H54 (cell line): ENCODE results near the gene GSG1L.
"Not testable (repeated sequence)": the region's sequence is repeated elsewhere in the genome, so short reads cannot be mapped to it uniquely, and the experiment has no call there.

Source experiments
- DNase-seq: peaks from one replicate; pipeline ENCODE4 v3.0.0; 2011; ENCODE audit warnings: low spot score, mixed read lengths; ENCODE audit not compliant: insufficient read length
- FAIRE-seq: peaks from 3 replicates; lab custom pipeline; 2011; peaks lifted over from hg19 to GRCh38; lab: Jason Lieb, UNC
- POLR2A ChIP-seq: IDR thresholded peaks from 2 replicates; pipeline ENCODE4 v1.6.1; 2011; ENCODE audit warnings: low read depth, mild to moderate bottlenecking, low read length

The GSG1L gene

DNA sequence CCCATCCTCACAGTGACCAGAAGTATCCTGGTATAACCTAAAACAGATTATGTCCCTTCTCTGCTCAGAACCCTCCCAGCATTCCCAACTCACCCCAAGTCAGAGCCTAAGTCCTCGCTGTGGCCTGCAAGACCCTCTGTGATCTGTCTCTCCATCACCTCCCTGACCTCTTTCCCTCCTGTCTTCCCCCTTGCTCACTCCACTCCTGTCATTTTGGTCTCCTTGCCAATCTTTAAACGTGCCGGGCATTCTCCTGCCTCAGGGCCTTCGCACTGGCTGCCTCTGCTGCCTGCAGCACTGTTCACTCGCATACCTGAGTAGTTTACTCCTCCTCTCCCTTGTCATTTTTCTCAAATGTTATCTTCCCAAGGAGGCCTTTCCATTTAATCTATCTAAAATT is 97.7 kb downstream of the GSG1L start:
- FAIRE-seq (no peak), DNase-seq (no peak)
- no peak for TF ChIP-seq POLR2A

- TF ChIP-seq POLR2A: no peak
- FAIRE-seq (no peak), DNase-seq (no peak)
These were observed 100.0 kb downstream of the GSG1L start for GRCh38 chr16:27963471-27963965.

DNA sequence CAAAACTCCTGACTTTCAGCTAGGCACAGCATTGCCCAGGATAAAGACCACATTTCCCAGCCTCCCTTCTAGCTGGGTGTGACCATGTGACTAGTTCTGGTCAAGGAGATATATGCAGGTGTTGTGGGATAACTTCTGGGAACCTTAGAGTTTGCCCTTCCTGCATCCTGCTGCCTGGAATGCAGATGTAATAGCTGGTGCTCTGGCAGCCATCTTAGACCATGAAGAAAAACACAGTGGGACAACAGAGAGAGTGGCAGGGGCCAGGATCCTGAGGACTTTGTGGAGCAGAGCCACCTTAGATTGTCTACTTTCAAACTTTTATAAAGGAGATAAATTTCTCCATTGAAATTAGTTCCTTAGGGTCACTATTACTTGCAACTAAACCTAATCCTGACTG is 101.3 kb downstream of the GSG1L start:
- TF ChIP-seq POLR2A: no peak
- DNase-seq: no peak
- FAIRE-seq: no peak

DNA sequence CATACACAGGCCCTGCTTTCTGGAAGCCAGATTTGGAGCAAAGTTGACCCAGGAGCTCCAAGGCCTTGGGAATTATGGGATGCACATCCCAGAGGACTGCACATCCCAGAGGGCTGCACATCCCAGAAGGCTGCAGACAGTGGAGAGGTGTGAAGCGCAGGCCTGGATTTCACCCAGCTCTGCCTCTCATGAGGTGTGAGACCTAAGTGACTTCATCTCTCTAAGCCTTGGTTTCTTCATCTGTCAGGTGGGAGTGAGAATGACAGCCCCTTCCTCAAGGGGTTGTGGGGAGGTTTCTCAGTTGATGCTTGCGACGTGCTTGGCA is 102.3 kb downstream of the GSG1L start:
- DNase-seq: no peak
- no peak for TF ChIP-seq POLR2A
- FAIRE-seq: no peak

DNA sequence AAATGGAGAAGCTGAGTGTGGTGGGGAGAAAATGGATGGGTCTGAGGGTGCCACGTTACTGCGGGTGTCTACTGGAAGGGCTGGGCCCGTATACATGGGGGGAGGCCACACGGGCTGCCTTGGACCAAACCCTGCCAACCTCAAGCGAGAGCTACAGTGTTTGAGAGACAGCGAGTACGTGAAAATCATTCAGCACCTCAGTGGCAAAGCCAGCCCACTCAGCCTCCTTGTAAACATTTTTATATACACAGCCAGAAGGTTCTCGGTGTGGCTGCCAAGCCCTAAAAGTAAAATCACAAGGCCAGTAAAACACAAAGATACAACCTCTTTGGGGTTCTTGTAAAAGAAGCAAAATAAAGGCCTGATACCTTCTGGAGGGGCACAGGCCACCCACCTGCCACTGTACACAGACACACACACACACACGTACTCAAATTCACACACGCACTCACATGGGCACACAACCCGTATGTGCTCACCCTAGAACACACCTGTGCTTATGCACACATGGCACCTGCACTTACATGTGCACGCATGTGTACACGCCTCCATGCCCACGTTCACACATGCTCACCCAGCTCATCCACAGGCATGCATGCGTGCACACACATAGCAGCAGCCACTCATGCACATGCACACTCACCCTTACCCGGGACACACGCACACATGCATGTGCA is 102.8 kb downstream of the GSG1L start:
- DNase-seq (no peak), FAIRE-seq (no peak)
- no peak for TF ChIP-seq POLR2A

DNA sequence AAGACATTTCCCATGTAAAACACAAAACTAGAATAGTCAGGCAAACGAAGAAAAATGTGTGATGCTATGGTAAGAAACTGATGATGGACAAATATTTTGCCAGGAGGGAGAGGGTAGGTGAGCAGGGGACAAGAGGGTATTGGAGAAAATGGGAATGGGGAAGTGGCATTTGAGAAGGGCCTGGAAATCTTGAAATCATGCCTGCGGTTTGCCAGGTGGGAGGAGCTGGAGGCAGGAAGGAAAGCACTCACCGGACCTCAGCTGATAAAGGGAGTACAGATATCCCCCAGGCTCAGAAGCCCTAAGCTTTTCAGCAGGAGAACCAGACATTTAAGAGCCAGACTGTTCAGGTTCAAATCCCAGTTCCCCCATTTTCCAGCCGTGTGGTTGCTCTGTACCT is 103.6 kb downstream of the GSG1L start:
- DNase-seq (no peak), FAIRE-seq (no peak)
- TF ChIP-seq POLR2A: no peak

DNA sequence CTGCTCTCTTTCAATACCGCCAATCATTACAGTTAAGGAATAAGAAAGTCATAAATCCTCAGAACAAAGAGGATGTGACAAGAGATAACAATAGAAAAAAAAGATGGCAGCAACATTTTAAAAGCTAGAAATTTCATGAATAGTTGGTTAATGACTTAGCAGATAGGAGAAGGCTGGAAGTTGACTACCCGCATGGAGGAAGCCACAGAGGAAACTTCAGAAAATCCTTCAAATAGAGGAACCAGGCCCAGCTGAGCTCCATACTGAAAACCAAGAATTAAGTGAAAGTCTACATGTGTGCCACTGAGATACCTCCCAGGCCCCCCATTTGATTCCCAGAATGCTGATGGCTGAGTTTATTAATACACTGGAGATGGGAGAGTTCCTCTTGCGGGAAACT is 109.3 kb downstream of the GSG1L start:
- no peak for FAIRE-seq

GRCh38 chr16:27952811-27953210 is 110.7 kb downstream of the GSG1L start:
- FAIRE-seq (no peak), DNase-seq (no peak)
- no peak for TF ChIP-seq POLR2A

More for the DNA sequence above, 109.3 kb downstream of the GSG1L start:
- TF ChIP-seq POLR2A: no peak
- DNase-seq: no peak

DNA sequence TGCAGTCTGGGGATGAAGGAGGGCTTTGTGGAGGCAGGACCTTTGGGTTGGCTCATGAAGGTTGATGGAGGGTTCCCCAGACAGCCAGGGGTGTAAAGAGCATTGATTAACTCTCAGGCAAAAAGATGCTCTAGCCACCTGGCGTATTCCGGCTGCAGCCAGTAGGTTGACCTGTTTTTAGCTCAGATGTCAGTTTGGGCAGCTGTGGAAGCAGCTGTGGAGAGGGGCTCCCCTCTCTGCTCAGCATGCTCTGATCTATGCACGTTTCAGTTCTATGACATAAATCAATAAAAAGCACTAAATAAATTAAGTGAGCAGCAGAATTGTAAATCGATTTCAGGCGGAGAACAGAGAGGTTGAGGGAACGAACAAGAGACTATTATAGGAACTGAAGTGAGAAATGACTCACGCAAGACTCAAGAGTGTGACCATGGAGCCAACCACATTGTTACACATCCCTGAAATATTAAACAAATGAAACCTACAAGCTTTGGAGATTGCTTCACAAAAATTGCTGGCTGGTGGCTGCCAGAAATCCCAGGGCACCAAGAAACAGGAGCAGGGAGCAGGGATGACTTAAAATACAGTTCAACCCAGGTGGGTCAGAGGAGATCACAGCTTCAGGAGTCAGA is 111.9 kb downstream of the GSG1L start:
- no peak for FAIRE-seq

GRCh38 chr16:27950206-27950887 is 113.2 kb downstream of the GSG1L start:
- DNase-seq: no peak
- TF ChIP-seq POLR2A: no peak
- no peak for FAIRE-seq

More for the DNA sequence above, 111.9 kb downstream of the GSG1L start:
- DNase-seq: no peak
- TF ChIP-seq POLR2A: no peak

GRCh38 chr16:27947696-27948095 is 115.8 kb downstream of the GSG1L start:
- no peak for TF ChIP-seq POLR2A
- FAIRE-seq: no peak
- DNase-seq: no peak

GRCh38 chr16:27945233-27945973 is 118.1 kb downstream of the GSG1L start:
- no peak for TF ChIP-seq POLR2A
- FAIRE-seq (no peak), DNase-seq (no peak)

- TF ChIP-seq POLR2A: no peak
- no peak for DNase-seq
- no peak for FAIRE-seq
These were observed 119.7 kb downstream of the GSG1L start for GRCh38 chr16:27943766-27944165.

GRCh38 chr16:27942071-27942470 is 121.4 kb downstream of the GSG1L start:
- not testable (repeated sequence) for FAIRE-seq, DNase-seq

DNA sequence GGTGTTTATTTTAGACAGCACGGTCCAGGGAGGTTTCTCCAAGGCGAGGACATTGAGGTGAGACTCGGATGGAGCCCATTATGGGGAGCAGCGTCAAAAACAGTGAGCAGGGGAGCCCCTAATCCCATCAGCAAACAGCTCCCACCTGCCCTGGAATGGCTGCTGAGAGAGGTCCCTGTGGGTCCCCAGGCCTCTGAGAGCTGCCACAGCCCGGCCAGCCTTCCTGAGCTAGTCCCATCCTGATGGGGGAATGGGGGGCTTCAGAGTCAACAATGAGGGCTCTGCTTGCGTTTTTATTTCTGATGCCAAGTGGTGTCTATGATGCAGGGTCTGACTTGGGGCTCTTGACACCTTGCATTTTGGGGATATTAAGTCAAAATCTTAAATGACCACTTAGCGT is 128.4 kb downstream of the GSG1L start:
- DNase-seq (no peak), FAIRE-seq (no peak)
- TF ChIP-seq POLR2A: no peak
